SKM-1 treated with dmso at 0.1 percent for 144 hours (cell line): Measurements from ENCODE around the gene HOXD11.

Source experiments
- DNase-seq: peaks from one replicate; lab custom pipeline; 2025; ENCODE audit not compliant: unreplicated experiment; lab: John Stamatoyannopoulos, UW

HOXD11 gene

GRCh38 chr2:176093145-176093897 lies 13.8 kb upstream of the HOXD11 start:
- no peak for DNase-seq

- DNase-seq: no peak
Observed at GRCh38 chr2:176093898-176094249, 13.2 kb upstream of the HOXD11 start.

GRCh38 chr2:176094349-176094748 lies 12.7 kb upstream of the HOXD11 start:
- no peak for DNase-seq

- no peak for DNase-seq
Observed at GRCh38 chr2:176095421-176095820, 11.7 kb upstream of the HOXD11 start.

- no peak for DNase-seq
Observed at GRCh38 chr2:176096243-176096985, 10.7 kb upstream of the HOXD11 start.

- peak; percentile 31 for DNase-seq
Observed at GRCh38 chr2:176096986-176097819, 9.9 kb upstream of the HOXD11 start.

- DNase-seq: no peak
Observed at GRCh38 chr2:176097820-176098365, 9.2 kb upstream of the HOXD11 start.

GRCh38 chr2:176098366-176099158 lies 8.5 kb upstream of the HOXD11 start:
- DNase-seq: no peak

- no peak for DNase-seq
Observed at GRCh38 chr2:176099159-176099727, 7.8 kb upstream of the HOXD11 start.

GRCh38 chr2:176099728-176100546 lies 7.1 kb upstream of the HOXD11 start, which contains the start of gene HOXD12:
Gene HOXD12 (plus strand): TSS chr2:176099795. CDS start chr2:176099802, 7 bp downstream.
- DNase-seq: no peak

GRCh38 chr2:176100547-176101140 lies 6.4 kb upstream of the HOXD11 start:
- no peak for DNase-seq

GRCh38 chr2:176101216-176101830 lies 5.8 kb upstream of the HOXD11 start:
- DNase-seq: no peak

GRCh38 chr2:176101842-176102241 lies 5.2 kb upstream of the HOXD11 start:
- DNase-seq: no peak

GRCh38 chr2:176102309-176102866 lies 4.7 kb upstream of the HOXD11 start:
- no peak for DNase-seq

- no peak for DNase-seq
Observed at GRCh38 chr2:176103194-176103593, 3.9 kb upstream of the HOXD11 start.

GRCh38 chr2:176103742-176104315 lies 3.3 kb upstream of the HOXD11 start:
- no peak for DNase-seq

GRCh38 chr2:176104316-176105077 lies 2.6 kb upstream of the HOXD11 start:
- DNase-seq: no peak
